HG03575 (cell line): ENCODE results near the gene GAL.

Source experiments
- ATAC-seq: cut with Tn5 transposase; IDR thresholded peaks from one replicate; pipeline ENCODE4 v1.9.1; 2021; ENCODE audit not compliant: unreplicated experiment, insufficient number of reproducible peaks, low FRiP score; ENCODE audit errors: extremely low read depth

The GAL gene

DNA sequence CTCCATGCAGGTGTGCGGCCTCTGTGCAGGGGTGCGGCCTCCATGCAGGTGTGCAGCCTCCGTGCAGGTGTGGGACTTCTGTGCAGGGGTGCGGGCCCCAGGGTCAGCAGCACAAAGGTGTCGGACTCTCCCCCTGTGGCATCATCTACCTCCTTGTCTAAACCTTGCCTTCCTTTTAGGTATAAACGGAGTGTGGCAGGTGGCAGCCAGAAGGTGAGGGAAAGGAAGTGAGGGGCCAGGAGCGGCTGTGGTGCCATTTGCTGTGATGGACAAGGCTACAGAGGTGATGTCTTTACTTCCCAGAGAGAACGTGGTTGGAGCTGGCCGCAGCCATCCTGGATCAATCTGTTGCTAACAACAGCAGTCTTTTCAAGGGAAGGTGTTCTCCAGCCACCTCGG is 9.1 kb downstream of the GAL start:
- no peak for ATAC-seq

DNA sequence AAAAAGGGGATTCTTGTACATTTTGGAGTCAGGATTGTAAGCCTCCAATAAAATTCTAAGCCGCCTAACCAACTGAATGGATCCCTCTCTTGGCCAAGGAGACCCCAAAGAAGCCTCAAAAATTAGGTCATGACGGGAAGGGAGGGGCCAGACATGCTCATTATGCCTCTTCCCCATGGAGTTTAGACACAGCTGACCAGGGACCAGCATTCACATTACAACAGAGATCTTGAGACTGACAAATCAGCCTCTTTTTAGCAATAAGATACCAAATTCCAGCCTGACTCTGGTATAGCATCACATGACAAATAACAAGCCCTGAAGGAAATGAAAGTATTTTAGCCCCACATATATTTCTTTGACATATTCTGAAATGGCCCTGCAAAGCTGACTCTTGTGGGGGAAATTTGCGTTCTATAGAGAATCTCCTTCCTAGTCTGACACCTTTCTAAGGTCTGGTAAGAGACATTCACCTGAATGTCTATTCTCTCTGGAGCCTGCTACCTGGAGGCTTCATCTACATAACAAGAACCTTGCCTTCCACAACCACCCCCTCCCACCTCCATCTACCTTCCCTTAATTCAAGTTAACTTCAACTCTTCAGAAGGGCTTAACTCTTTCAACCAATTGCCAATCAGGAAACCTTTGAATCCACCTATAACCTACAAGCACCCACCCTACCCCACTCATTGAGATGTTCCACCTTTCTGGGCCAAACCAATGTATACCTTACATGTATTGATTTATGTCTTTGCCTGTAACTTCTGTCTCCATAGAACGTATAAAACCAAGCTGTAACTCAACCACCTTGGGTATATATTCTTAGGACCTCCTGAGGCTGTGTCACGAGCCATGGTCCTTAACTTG is 10.3 kb downstream of the GAL start:
- ATAC-seq, result no peak

DNA sequence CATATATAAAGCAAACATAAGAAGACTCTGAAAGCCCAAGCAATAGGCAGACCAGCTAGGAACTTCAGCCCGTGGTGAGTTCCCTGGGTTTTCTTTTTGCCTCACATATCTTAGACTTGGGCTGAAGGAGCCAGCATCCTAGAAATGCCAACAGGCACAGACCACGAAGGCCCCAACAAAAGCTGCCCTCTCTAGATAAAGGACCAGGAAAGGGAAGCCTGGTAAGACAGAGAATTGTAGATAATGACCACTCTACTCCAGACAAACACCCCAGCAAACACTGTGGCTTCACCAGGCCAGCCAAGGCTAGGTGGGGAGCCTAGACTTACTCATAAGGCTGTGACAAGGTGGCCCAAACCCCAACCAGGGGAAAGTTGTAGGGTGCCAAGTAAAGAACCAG is 11.2 kb downstream of the GAL start:
- no peak for ATAC-seq

DNA sequence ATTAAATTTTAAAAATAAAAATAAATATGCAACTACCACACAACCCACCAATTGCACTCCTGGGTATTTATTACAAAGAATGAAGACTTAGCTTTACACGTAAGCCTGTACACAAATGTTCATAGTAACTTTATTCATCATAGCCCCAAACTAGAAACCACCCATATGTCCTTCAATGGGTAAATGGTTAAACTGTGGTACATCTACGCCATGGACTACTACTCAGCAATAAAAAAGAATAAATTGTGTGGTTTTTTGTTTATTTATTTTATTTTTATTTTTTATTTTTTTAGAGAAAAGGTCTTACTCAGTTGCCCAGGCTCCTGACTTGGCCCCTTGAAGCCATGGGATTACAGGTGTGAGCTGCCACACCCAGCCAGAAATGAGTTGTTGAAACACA is 14.6 kb downstream of the GAL start:
- ATAC-seq, result no peak

DNA sequence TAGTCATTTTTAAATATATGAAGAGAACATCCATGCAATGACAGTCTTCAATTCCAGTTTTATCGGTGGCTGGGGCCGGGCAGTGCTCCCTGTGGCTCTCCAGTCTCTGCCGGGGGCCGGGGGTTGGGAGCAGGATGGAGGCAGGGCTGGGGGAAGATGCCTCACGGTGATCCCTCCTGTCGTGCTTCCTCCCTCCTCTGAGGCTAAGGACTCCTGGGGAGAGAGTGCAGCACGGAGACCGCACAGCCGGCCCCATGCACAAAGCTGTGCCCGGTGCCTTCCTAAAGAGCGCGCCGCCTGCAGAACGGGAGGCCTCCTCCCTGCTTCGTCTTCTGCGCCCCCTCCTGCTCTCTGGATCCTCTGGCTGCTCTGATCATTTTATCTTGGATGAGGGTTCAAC is 20.5 kb downstream of the GAL start:
- no peak for ATAC-seq

DNA sequence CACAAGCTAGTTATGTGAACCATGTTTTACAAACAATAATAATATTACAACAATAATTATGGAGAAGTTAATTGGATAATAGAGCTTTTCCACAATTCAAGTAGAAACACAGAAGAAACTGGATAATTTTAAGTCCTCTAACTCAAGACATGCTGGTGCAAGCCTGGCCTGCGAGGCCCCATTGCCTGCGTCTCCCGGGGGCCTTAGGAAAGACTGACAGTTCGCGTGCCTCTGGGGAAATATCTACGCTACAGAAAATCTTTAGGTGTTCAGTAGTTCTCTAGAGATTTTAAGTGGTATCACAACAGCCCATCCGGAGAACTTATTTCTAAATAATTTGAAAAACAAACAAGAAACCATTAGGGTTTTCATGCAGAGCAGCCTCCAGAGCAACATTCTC is 23.2 kb downstream of the GAL start:
- ATAC-seq, result no peak

DNA sequence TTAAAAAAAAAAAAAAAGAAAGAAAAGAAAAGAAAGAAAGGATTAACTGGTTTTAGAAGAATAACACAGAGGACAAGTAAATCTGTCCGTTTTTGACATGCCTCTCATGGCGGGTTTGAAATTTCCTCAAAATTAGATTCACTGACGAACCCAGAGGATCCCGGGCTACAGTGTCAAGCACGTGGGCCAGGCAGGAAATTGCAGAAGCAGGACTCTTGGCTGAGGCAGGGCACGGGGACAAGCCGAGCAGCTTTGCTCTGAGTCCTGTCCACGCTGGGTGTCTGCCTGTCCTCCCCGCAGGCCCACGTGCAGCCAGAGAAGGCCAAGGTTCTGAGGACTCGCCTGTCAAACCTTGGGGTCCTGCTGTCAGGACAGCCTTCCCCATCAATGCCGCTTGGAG is 24.7 kb downstream of the GAL start:
- no peak for ATAC-seq

DNA sequence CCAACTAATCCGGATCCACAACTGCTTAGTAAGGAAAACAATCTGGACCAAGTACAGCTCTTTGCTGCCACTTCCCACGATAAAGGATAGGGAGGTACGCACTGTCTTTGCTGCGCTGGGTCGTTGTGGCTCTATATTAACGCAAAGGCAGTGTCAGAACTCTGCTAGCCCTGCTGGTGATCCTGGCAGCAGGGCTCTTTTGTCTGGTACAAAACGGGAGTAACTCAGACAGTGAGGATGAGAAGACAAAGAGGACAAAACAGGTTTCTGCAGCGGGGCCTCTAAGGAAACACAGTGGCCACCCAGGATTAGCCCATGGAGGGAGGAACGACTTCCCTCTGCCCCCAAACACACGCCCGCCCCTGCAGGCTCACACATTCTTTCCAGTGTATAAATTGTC is 26.1 kb downstream of the GAL start:
- ATAC-seq, result no peak

DNA sequence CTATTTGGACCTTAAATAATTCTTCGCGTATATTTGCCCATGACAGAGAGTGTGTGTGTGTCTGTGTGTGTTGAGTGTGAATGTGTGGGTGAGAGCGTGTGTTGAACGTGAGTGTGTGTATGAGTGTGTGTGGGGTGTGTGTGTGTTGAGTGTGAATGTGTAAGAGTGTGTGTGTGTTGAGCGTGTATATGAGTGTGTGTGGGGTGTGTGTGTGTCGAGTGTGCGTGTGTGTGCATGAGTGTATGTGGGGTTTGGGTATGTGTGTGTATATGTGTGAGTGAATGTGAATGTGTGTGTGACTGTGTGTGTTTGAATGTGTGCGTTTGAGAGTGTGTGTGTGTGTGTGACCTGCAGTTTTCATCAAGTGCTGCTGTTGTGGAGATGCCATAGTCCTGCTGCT is 26.8 kb downstream of the GAL start:
- no peak for ATAC-seq

DNA sequence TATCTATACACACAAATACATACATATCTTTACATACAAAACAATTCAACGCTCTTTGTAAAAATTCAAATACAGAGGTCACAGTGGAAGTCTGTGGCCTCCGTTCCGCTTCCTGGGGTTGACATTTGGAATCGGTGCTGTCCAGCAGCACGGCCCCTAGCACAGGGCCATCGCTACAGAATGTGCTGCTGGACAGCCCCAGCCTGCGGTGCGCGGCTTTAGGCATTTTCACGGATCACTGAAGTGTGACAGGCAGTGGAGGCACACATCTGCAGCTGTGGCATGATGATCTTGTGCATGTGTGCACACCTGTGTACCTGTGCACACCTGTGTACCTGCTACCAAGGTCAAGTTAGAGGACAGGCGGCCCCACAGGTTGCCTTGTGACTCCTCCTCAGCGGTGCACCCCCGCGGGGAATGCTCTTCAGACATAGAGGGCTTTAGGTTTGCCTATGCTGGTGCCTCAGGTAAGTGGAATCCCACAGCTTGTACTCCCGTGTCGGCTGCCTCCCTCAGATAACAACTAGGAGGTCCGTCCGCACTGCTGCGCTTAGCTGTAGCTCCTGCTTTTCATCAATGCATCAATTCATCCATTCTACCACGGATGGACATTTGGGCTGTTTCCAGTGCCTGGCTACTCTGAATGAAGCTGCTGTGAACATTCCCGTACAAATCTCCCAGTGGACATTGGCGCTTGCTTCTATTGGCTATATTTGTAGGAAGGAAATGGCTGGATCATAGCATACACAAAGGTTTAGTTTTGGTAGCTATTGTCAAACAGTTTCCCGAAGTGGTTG is 29.9 kb downstream of the GAL start:
- ATAC-seq, result no peak

DNA sequence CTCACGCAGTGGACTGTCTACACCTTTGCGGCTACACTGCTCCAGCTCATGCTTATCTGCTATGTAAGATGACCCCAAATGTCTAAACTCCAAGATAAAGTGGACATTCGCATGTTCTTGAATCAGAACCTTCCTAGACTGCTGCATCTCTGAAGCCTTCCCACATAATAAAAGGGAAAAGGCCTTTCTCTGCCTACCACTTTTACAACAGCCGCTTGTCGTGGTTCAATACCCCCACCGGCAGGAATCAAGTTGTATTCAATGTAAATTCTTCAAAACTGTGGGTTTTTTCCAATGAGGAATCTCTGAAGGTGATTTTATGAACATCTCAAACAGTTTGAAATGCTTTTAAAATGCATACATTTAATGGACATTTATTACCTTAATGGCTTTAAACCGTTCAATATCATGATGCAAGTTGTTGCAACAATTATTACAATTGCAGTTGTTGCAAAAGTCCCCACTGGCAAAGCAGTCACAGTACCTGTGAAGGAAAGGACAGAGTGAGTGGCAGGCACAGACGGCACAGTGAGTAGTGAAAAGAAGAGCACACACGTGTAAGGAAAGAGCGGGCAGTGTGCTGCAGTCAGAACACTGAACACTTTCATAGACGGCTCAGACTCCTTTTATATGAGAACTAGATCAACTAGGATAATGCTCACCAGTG is 31.2 kb downstream of the GAL start:
- no peak for ATAC-seq

DNA sequence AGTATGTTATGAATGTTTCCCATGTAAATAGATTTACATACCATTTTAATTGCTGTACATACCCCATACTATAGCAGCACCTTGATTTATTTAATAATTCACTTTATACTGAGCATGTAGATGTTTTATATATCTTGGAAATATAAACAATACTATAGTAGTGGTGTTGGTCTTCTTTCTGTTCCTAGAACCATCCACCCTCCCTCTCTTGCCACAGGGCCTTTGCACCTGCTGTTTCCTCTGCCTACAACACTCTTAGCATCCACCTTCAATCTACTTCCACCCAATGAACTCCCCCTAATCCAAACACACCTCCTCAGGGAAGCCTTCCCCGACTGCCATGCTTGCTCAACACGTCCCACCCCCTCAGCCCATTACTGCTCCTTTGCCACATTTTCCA is 36.7 kb downstream of the GAL start:
- ATAC-seq, result no peak

DNA sequence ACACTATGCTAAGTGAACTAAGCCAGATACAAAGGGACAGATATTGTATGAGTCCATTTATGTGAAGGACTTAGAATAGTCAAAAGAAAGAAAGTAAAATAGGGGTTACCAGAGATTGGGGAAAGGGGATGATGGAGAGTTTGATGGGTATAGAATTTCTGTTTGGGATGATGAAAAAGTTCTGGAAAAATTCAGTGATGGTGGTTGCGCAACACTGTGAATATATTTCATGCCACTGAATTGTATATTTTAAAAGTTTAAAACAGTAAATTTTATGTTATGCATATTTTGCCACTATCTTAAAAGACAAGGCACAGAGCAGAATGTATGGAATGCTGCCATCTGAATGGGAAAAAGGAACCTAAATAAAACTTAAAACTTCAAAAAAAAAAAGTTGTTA is 37.8 kb downstream of the GAL start:
- no peak for ATAC-seq

DNA sequence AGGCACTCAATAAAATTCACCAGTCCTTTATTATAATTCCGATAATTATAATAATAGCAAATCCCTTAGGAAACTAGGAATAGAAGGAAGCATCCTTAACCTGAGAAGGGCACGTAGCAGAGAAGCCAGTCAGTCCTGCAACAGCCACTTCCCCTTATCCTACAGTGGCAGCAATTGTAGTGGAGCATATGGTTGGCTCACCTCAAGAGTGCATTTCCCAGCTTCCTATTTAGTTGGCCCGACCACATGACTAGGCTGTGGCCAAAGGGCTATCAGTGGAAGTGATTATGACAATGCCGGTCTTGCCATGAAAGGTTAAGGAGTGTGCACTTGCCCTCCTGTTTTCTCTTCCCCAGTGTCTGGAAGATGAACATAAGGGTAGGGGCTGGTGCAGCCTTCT is 39.9 kb downstream of the GAL start:
- no peak for ATAC-seq

DNA sequence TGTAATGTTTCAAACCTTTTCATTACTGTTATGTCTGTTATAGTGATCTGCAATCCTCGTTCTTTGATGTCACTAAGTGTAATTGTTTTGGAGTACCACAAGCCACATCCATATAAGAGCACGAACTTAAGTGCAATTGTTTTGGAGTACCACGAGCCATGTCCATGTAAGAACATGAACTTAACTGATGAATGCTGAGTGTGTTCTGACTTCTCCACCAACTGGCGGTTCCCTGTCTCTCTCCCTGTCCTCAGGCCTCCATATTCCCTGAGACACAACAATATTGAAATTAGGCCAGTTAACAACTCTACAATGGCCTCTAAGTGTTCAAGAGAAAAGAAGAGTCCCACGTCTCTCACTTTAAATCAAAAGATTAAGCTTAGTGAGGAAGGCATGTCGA is 43.4 kb downstream of the GAL start:
- ATAC-seq, result no peak

DNA sequence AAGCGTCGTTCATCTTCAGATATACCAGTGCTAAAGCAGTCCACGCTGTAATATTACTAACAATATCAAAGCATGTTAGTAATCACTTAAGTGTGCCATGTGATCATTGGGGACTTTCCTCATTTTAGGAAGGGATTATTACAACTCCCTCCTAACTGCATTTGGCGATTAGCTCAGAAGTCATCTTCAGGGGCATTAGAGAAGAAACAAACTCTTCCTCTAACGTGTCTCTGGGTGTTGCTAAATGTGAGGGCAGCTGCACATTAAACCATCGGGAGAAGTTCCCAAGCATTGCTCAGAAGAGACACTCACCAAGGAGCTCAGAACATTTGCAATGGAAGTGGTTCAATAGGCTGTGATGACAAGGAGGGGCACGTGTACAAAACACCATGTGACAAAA is 49.8 kb downstream of the GAL start:
- ATAC-seq, result no peak

DNA sequence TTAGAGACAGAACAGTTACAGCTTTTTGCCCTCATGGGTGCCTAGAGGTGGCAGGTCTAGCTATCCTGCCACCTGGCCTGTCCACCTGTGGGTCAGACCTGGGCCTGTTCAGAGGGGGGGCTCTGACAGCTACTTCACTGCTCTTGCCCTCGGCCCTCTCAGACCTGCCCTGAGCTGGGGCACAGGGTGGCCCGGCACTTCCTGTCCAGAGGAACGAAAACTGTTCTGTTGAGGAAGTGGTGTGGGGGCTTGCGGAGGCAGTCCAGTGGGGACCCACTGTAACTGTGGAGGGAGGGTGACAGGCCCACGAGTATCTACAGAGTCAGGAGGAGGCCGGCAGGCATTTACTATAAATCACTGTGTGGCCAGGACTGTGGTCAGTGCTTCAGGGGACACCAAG is 50.8 kb downstream of the GAL start:
- ATAC-seq, result no peak

DNA sequence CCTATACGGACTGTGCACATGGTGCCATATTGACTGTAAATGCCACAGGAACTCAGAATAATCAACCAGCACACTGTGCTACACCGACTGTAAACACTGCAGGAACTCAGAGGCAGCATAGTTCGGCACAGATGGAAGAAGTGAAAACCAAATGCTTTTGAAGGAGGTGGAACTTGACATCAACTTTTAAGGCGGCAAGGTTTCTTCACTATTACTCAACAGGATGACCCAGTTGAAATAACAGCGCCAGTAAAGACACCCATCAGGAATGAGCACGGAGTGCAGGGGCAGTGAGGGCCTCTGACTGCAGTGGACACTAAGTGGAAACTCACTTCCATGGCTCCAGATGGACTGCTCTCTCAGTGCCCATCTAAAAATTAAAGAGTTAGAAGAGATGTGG is 51.3 kb downstream of the GAL start:
- no peak for ATAC-seq
